GM12872 (cell line): ENCODE results near the gene CDC42BPA.

ENCODE experiments used
- CTCF ChIP-seq: IDR thresholded peaks from 3 replicates; pipeline ENCODE4 v1.5.1; 2011; ENCODE audit warnings: low read depth, mild to moderate bottlenecking, low read length, moderate library complexity; ENCODE audit not compliant: insufficient read depth

Gene CDC42BPA

GRCh38 chr1:227343206-227343605 is 24.9 kb upstream of the CDC42BPA start:
- no peak for TF ChIP-seq CTCF

- no peak for TF ChIP-seq CTCF
Measured at GRCh38 chr1:227342075-227342829, 24.0 kb upstream of the CDC42BPA start.

GRCh38 chr1:227335242-227336020 is 17.1 kb upstream of the CDC42BPA start:
- no peak for TF ChIP-seq CTCF

GRCh38 chr1:227333423-227333822 is 15.1 kb upstream of the CDC42BPA start:
- no peak for TF ChIP-seq CTCF

GRCh38 chr1:227330279-227331076 is 12.2 kb upstream of the CDC42BPA start:
- no peak for TF ChIP-seq CTCF

- no peak for TF ChIP-seq CTCF
Measured at GRCh38 chr1:227328405-227329019, 10.2 kb upstream of the CDC42BPA start.
